NOMO-1 treated with DMSO at 0.1 percent for 48 hours (cell line): Measurements from ENCODE around the gene ABITRAM.
"Not testable (repeated sequence)": the region's sequence is repeated elsewhere in the genome, so short reads cannot be mapped to it uniquely, and the experiment has no call there.

Experiments used
- DNase-seq: peaks from one replicate; lab custom pipeline; 2025; ENCODE audit not compliant: unreplicated experiment; lab: John Stamatoyannopoulos, UW

The ABITRAM gene

DNA sequence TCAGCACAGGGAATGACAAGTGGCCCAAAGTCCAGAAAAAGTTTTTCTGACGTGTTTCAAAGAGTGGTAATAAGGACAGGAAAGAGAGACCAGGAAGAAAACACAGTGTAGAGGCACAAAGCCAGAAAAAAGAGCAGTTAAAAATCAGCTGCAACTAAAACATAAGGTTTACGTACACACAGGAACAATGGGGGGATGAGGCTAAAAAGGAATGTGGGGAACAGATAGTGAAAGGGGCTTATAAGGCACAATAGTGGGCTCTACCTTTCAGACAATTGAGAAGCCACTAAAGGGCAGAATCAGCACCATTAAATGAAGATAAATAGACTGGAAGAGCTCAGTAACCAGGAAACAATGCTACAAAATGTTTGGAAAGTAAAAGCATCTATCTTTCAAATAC lies 5.8 kb upstream of the ABITRAM start:
- DNase-seq = no peak

DNA sequence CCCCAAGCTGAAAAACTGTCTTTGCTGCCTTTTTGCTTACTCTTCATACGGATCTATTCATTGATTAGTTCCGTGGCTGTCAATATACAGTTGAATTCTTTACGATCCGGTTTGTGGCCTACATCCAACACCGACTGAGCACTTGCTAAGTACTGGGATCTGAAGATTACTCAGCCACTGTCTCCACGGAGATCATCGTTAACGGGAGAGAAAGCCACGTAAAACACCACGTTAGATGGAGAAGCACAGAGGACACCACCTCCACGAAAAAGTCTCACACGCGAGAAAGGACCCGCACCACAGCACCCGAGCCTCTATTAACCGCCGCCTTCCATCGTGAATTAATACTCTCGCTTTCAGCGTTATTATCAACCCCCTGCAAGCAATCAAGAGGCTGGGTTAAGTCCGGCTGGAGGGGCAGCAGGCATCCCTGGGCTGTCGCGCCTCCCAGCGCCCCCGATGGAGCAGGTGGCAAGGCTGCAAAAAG lies 926 bp upstream of the ABITRAM start:
- DNase-seq = no peak

DNA sequence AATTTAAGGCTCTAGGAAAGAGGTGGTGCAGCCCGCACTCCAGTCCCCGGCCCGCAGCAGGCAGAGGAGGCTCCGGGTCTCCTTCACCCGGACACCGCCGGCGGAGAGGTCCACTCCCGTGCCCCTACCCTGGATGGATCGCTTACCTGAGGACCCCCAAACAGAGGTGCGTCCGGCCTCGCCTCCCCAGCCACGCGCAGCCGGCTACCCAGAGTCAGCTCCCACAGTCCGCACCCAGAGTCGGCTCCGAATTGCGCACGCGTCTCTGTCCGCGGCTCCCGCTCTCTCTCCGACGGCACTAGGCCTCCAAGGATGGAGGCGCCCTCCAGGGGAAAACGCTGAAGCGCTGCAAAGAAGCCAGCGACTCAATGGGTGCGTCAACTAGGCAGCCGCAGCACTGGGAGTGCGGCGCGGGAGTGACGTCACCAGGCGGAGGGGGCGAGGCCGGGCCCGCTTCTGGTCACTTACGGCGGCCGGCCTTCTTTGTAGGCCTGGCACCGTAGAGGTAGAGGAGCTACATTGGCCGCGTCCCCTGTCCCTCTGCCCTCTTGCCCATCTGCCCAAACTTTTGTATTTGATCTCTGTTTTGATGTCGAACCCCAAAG lies 380 bp upstream of the ABITRAM start, which contains the start of gene ELP1:
ELP1 (minus strand) TSS at position 407 of the 605 bp plus-strand sequence. CDS start 2,978 bp downstream, outside the sequence.
- peak; percentile 93 for DNase-seq

DNA sequence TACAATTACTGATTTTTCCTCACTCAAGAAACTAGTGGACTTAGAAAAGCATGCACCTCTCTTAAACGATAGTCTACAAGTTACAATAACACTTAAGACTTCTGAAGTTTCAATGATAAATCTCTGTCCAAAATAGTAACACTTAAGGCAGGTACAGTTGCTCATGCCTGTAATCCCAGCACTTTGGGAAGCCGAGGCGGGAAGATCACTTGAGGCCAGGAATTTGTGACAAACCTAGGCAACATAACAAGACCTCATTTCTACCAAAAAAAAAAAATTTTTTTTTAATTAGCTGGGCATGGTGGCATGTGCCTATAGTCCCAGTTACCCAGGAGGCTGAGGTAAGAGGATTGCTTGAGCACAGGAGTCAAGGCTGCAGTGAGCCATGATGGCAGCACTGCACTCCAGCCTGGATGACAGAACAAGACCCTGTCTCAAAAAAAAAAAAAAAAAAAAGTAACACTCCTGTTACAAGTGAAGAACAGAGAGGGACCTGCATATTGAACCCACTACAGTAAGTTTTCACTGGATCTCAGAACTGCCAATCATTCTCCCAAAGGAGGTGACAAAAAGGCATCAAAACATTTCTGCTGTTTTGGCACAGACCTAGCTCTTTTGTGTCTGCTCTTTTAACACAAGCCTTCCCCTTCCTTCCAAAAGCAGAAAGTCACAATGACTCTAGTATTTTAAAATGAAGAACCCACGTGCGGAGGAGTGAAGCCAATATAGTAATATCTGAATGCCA lies 3.5 kb downstream of the ABITRAM start:
- DNase-seq = no peak

DNA sequence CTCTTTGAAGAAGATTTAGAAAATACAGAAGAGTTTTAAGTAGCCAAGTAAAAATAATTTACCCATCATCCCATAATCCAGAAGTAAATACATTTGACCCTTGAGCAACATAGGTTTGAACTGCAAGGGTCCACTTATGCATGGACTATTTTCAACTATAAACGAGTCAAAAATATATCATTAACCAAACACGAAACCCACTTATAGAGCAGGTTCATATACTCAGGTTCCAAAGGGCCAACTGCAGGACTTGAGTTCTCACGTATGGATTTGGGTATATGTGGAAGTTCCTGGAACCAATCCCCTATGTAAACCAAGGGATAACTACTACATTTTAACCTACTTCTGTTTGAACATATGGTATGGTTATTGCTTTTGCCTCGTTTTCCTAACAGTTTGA lies 5.8 kb downstream of the ABITRAM start:
- DNase-seq = no peak

DNA sequence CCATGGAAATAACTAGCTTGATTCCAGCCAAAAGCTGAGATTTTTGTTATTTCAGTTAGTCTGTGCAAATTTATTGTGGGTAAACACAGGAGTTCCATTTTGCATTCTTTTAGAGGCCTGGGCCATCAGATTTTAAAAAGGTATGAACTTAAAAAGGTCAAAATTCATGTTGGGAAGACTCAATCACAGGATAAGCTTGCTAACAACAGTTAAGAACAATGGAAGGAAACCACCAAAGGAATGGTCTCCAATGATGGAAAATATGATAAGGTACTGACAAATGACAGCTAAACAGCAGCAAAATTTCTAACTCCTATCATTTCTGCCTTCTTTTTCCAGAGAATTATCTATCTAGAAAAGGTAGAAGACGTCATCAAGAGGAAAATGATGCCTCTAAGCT lies 16.0 kb downstream of the ABITRAM start:
- no peak for DNase-seq

DNA sequence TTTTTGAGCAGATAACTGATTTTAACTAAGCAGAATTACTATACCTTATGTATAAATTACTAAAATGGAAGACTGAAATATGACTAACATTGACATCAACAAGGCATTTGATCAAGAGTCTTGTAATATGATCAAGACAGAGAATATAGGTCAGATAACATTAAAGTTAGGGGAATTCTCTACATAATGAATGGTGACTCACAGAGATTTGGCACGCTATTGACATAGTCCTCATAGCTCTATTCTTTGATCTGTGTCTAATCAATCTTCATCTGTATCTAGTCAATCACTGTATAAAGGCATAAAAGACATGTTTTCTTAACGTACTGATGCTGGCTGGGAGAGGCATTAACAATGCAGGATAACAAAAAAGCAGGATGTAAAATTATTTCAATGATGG lies 17.4 kb downstream of the ABITRAM start:
- DNase-seq = no peak

DNA sequence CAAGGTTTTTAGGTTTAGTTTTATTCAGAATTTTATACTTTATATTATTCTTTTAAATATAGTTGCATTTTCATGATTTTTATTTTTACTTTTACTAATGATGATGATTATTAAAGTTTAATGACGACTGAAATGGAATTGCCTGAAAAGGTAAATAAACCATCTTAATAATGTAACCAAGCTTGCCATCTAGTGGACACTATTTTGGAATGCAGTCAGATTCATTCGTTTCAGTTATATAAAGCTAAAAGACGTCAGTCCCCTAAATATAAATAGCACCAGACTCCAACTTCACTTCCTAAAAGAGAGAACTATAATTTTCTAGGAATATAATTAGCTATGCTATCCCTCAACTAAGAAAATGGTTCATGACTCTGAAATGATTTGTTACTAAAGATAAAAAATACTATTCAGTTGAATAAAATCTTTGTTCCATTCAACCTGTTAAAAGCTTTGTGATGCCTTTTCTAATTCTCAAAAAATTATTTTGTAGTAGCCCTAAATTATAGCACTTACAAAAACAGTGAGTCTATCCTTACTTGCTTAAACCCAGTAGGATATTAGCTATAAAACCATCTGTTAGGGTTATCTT lies 19.9 kb downstream of the ABITRAM start:
- DNase-seq = peak; percentile 42

DNA sequence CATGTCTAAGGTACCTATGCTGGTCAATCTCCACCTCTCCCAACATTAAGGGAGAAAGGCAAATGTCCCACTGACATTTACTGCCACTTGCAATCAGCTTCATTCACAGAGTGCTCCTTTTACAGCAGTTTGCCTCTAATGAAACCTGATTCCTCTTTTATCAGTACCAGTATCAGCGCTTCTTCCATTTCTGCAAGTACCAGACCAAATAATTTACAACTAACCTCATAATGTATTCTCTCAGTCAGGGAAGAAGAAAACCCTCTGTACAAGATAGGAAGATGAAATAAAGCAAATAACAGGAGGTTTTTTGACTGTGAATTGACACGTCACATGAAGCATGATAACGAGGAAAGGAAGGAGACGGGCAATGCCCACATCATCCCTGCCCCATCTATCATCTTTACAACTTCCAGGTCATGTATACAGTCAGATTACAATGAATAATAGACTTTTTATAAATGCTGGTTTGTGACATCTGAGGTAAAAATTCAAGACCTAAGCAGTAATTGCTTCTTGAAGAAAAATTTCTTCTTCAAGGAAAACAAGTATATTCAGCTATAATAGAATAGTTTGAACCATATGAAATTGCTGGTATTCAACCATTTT lies 21.9 kb downstream of the ABITRAM start:
- no peak for DNase-seq

DNA sequence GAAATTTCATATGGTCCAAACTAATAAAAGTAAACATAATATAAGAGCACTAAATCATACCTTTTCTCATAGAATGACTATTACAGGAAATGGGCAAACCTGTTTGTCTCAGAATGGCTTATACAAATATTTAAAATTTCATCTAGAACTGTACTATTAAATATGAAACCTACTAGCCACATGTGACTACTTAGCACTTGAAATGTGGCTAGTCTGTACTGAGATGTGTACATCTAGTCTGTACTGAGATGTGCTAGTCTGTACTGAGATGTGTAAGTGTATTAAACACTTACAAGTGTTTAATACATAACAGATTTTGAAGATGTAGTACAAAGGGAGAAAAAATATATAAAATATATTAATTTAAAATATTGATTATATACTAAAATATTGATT lies 22.4 kb downstream of the ABITRAM start:
- DNase-seq = no peak

DNA sequence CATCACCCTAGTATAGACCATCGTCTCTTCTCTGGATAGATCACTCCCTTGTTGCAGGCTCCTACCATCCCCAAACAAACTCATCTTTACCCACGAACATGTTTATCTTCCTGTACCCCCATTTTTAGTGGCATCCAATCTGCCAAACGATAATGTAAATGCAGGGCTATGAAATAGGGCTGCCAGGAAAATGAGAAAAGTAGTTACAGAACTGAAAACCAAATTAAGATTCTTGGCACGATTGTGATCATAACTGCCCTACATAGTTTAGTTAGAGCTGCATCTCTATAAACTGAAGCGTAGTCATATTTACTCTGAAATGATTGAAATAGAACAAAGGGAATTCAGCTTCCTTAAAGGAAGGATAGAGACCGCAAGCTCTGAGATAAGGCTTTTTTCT lies 26.1 kb downstream of the ABITRAM start:
- no peak for DNase-seq

DNA sequence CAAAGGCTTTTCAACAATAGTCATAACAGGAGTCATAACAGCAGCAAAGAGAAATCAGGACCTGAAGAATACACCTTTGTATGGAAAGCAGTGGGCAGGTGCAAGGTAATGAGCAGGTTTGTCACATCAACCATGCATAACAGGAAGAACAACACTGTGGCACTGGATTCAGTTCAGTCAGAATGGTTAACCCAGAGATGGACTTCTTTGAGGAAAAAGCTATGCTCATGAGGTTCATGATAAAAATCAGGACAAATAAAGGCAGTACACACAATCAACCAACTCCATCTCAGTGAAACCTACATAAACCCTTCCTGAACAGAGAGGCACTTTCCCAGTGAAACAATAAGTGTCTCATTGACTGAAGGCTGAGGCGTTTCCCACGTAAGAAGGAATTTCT lies 27.0 kb downstream of the ABITRAM start:
- DNase-seq = no peak

DNA sequence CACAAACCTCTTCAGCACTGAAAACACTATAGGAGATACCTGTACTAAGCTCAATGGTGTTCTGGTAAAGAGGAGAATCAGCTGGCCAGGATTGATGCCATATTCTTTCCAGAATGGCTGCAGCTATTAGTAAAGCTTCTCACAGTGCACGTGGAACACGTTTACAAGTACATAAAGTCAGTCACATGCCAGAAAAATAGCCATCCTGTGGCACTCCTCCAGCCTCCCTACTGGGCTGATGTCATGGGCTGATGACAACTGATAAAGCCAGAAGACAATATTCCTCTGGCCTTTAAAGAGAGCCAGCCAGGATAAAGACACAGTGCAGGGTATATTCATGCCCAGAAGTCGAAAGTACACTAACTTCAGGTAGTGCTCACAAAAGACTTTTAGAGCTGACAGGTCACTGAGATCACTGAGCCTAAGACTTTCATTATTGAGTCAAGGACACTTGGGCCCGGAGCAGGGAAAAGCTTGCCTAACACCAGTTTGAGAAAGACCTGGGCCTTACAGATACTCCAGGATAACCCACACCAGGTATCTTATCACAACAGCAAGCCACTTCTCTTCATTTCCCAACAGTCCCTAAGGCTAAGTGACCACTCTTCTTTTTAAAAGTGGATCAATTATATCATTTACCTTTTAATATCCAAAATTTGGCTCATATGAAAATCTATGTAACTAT lies 29.4 kb downstream of the ABITRAM start:
- no peak for DNase-seq

DNA sequence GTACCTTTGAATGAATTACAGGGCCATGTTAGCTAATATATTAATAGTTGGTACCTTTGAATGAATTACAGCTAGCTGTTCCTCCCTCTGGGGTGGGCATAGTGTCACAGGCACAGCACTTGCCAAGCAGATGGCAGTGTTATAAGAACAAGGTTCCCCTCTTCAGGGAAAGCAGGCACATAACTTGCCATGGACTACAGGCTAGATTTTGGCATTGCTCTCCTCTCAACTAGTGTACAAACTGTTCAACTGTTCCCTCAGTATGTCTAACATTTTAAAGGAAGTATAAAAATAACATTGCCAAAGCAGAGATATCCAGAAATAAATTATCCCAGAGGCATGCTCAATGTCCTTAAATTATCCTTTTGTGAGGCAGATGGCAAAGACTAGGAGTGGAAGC lies 33.7 kb downstream of the ABITRAM start:
- no peak for DNase-seq

DNA sequence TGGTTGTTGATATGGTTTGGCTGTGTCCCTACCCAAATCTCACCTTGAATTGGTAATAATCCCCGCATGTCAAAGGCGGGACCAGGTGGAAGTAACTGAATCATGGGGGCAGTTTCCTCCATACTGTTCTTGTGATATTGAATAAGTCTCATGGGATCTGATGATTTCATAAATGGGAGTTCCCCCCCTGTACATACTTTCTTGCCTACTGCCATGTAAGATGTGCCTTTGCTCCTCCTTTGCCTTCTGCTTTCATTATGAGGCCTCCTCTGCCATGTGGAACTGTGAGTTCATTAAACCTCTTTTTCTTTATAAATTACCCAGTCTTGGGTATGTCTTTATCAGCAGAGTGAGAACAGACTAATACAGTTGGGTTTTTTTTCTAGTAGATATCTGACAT lies 37.2 kb downstream of the ABITRAM start:
- not testable (repeated sequence) for DNase-seq

DNA sequence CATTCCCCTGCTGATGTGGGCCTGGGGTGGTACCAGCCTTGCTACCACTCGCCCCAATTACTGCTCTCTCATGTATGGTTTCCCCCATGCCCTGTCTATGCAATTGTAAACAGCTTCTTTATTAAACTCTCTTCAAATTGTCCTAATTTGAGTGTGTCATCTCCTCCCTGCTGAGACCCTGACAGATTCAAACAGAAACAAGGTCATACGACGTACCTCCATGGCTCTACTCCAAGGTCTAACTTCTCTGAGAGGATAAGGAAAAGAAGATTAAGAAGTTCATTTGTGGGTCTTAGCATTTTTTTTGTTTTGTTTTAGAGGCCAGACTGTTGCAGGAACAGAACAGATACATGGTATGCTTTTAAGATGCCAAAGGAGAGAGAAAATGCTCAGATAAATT lies 38.0 kb downstream of the ABITRAM start:
- DNase-seq = no peak

DNA sequence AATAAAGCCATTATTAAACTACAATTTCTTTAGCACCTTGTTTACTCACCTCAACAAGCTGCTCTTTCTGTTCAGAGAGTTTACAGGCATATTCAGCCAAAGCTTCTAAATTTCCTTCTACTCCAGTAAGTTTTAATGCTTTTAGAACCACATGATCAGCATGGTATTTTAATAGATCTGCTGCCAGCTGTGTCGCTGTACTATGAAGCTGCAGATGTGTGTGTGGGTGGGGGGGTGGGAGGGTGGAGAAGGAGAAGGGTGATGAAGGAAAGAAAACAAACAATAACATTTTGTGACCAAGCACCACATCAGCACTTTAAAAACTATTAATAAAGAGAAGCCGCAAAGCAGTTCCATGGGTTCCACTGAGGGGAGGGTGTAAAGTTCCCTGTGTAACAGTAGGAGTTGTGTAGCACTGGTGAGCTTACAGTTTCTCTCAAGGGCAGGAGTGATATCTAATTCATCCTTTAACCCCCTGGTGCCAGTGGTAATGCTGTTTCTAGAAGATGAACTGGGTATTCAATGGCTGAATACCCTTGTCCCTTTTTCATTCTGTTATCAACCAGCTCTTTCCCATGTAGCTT lies 38.5 kb downstream of the ABITRAM start:
- DNase-seq = no peak

DNA sequence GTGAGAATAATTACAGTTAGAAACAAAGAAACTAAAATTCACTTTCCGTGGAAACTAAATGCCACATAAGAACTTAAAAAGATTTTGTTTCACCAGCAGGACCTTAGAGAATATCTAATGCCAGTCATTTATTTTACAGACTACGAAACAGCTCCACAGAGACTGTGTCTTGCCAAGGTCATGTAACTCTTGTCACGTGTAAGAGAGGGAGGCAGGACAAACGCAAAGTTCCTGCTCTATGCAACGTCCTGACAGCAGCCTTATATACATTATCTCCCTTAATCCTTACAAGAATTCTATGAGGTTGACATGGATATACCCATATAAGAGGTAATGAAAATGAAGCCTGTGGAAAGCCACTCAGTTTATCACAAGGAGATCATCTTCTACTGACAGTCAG lies 39.7 kb downstream of the ABITRAM start:
- DNase-seq = no peak

DNA sequence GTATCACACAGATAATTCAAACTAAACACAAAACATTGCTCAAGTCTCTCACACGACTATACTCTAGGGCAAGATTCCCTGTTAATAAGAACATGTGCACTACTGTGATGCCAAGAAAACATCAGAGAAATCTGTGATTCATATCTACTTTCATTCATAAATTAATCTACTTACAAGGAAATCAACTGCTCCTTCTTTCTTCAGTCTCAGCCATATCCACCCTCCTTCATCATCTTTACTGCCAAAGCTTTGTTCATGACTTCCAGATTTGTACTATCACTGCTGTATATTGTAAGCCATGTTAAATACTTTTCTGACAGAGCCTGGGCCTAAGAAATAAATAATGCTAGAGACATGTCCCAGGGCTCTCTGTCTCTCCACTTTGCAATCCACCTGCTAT lies 44.0 kb downstream of the ABITRAM start:
- DNase-seq = no peak

DNA sequence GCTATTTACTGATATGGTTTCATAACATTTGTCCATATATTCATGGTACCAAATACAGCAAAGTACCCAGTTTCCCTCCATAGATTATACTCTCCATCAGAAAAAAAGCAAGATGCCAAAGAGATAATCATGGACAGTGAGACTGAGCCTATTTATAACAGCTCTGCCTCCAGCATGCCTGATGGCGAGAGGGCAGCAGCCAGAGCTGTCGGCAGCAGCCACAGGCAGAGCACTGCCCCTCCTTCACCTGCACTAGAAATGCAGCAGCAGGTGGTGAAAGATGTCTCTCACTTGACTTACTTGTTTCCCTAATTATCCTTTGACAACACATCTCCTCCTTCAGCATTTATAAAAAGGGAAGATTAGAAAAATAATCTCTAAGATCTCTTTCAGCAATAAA lies 46.7 kb downstream of the ABITRAM start:
- DNase-seq = no peak

DNA sequence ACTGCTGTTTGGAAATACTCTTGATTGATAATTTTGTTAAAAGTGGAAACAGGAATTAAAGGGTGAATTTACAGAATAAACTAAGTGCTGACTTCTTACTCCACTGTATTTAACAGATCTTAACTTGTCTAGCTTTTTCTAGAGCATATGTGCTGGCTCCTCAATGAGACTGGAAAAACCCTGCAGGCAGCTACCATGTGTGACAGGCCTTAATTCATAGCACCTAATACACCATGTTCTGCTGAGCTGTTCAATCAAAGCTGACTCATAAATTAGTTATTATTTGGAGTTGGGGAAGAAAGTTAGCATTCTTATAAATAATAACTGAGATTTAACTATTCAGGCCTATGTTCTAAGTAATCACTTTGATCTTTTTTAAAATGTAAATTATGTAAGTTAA lies 49.7 kb downstream of the ABITRAM start:
- DNase-seq = no peak
